SIG-M5 treated with dmso at 0.1 percent for 504 hours (cell line): Measurements from ENCODE around the gene CSN3.
"Not testable (repeated sequence)": the region's sequence is repeated elsewhere in the genome, so short reads cannot be mapped to it uniquely, and the experiment has no call there.

Experiments used
- DNase-seq: peaks from one replicate; lab custom pipeline; 2025; ENCODE audit not compliant: unreplicated experiment; lab: John Stamatoyannopoulos, UW

The CSN3 gene, protein sequence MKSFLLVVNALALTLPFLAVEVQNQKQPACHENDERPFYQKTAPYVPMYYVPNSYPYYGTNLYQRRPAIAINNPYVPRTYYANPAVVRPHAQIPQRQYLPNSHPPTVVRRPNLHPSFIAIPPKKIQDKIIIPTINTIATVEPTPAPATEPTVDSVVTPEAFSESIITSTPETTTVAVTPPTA

DNA sequence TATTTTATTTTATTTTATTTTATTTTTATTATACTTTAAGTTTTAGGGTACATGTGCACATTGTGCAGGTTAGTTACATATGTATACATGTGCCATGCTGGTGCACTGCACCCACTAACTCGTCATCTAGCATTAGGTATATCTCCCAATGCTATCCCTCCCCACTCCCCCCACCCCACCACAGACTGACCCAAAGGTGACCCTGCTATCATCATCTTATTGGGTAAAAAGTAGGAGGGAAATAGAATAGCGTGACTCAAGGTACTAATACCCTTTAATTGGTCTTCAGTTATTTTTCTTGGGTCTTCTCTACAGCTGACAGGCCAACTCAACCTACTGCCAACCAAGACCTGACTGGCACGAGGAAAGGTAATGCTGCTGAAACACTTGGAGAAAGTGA is at the start of gene CSN3:
Gene CSN3, plus strand, starts transcription at position 301 of the 400 bp plus-strand sequence. CDS start 2,223 bp downstream, outside the sequence.
- not testable (repeated sequence) for DNase-seq

GRCh38 chr4:70192895-70193294 is 49.5 kb upstream of the CSN3 start:
- DNase-seq: no peak

DNA sequence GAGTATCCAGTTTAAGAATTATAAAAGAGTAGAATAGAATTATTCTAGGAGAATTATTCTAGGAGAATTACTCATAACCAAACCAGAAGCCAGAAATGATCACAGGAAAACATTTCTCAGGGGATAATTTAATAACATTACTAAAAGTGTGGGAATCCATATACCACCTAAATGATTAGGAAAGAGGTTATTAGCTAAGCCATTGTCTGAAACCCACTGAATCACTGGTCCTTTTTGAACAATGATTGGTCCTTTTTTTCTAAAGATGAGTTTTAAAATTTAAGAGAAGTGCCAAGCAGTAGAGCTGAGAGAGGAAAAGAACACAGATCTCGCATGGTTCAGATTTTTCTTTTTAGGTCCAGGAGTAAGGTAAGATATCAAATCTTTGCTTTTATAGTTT is 47.0 kb upstream of the CSN3 start, which contains the start of gene ODAM:
Gene ODAM, plus strand, starts transcription at position 301 of the 400 bp plus-strand sequence. CDS start 819 bp downstream, outside the sequence.
- no peak for DNase-seq

DNA sequence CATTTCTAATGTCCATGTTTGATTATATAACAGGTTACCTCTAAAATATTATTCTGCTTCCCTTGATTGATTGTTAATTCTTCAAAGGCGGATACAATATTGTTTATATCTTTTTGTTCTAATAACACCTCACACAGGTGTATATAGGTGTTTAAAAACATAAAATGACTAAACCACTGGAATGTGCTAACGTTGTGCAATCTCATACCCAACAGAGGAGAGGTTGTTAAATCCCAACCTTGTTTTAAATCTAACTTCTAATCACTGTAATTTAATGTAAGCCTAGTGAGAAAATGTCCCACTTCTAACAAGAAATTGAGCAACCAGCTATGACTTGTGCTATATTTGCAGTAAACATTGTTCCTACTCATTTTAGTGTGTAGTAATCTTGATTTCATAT is 45.5 kb upstream of the CSN3 start:
- no peak for DNase-seq

- no peak for DNase-seq
Measured at GRCh38 chr4:70197842-70198241, 44.6 kb upstream of the CSN3 start.

DNA sequence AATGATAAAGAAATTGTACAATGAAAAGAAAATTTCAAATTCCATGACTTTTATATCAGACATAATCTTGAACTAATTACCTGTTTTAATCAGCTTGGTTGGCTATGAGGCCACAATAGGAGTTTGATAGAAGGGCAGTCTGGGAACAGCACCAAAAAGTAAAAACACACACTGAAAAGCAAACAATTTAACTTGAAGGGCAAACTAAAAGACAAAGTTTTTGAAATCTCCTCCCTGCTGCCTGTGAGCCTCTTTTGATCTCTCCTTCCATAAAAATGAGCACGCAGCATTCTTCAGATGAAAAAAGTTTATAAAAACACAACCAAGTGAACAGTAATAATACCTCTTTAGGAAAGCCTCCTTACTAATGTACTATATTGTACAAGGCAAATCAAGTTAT is 38.8 kb upstream of the CSN3 start:
- no peak for DNase-seq

GRCh38 chr4:70212752-70213151 is 29.6 kb upstream of the CSN3 start:
- not testable (repeated sequence) for DNase-seq

GRCh38 chr4:70216109-70216508 is 26.3 kb upstream of the CSN3 start:
- DNase-seq: not testable (repeated sequence)

DNA sequence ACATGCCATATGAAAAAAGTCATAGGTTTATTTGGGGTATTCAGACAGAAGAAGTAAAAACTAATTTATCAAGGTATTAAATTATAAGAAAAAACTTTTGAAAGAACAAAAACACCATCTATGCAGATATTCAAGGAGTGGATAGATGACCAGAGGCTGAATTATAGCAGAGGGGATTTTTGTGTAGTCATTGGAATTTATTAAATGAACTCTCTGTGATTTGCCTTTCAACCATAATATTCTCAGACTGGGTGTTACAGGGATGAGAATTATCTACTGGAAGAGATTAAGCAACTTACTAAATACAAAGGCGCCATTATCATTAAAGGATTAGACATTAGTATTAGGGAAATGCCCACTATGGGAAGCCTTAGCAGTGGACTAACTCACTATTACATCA is 25.8 kb upstream of the CSN3 start:
- not testable (repeated sequence) for DNase-seq

DNA sequence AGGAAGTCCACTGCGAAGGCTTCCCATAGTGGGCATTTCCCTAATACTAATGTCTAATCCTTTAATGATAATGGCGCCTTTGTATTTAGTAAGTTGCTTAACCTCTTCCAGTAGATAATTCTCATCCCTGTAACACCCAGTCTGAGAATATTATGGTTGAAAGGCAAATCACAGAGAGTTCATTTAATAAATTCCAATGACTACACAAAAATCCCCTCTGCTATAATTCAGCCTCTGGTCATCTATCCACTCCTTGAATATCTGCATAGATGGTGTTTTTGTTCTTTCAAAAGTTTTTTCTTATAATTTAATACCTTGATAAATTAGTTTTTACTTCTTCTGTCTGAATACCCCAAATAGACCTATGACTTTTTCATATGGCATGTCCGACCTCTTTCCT is 21.0 kb upstream of the CSN3 start:
- not testable (repeated sequence) for DNase-seq

GRCh38 chr4:70221818-70222217 is 20.6 kb upstream of the CSN3 start:
- not testable (repeated sequence) for DNase-seq

- DNase-seq: no peak
Measured at GRCh38 chr4:70225824-70226223, 16.6 kb upstream of the CSN3 start, which contains the start of gene FDCSP. Gene FDCSP (plus strand): TSS chr4:70226124. CDS start chr4:70231195, 5,071 bp downstream.

GRCh38 chr4:70236125-70236524 is 6.3 kb upstream of the CSN3 start:
- DNase-seq: no peak

- DNase-seq: no peak
Measured at GRCh38 chr4:70239131-70239883, 3.1 kb upstream of the CSN3 start.

- no peak for DNase-seq
Measured at GRCh38 chr4:70239884-70240591, 2.4 kb upstream of the CSN3 start.

- DNase-seq: no peak
Measured at GRCh38 chr4:70243091-70243490, 694 bp downstream of the CSN3 start.

- no peak for DNase-seq
Measured at GRCh38 chr4:70251250-70251944, 9.0 kb downstream of the CSN3 start.

DNA sequence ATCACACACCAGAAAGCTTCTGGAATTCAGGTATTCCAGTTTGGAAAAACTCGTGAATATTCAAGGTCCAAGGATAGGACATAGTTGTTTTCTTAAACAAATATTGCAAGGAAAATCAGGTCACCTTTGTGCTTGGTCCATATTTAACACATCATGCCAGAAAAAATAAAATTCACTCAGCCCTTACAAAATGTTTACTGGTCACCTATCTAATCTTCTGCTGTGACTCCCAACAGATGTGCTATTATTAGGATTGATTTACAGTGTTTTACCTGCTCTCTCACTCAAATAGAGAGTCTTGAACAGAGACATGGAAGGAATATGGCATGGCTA is 9.5 kb downstream of the CSN3 start:
- DNase-seq: no peak

DNA sequence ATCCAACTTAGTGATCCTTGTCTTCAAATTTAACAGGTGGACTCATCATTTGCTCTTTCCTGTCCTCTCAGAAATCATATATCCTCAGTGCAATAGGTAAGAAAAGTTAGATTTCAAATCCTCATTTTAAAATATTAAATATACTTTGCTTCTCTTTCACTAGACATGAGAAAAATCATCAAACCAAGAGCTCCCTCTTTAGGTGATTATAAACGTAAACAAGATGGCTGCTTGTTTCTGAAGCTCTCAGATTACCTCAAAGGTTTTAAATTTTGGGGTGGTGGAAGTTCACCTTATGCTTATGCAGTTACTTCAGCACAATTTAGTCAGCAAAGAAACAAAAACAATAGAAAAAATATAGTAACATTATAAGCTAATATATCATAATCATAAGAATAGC is 27.3 kb downstream of the CSN3 start:
- no peak for DNase-seq

DNA sequence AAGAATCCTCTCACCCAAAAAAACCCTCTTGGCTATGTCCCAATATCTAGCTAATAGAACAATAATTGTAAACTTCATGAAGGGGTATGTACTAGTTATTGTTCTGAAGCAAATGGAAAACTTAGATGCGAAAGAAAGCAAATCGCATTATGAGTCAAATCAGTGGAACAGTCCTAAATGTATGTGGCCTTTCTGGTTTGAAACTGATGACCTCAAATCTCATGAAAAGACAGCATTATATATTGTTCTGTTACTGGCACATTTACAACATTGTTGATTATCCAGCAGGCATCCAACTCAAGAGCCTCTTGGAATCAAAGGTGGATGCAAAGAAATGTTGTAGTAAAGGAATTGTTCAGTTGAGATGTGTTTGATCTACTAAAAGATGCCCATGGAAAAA is 34.7 kb downstream of the CSN3 start:
- DNase-seq: no peak

DNA sequence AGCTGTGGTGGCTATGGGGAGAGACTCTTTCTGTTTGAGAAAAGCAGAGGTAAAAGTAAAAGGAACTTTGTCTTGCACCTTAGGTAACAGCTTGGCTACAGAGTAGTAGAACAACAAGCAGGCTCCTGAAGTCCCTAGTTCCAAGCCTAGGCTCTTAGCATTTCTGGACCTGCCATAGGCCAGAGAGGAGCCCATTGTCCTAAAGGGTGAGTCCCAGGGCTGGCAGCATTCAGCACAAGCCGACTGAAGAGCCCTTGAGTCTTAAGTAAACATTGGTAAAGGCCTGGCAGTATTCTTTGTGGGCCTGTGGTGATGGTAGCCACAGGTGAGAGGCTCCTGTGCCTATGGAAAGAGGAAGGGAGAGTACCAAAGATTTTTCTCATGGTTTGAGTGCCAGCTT is 38.2 kb downstream of the CSN3 start:
- DNase-seq: no peak
